SIG-M5 treated with dmso at 0.1 percent for 504 hours (cell line): ENCODE measurements around the gene VAMP5.
"Not testable (repeated sequence)": the region's sequence is repeated elsewhere in the genome, so short reads cannot be mapped to it uniquely, and the experiment has no call there.

ENCODE experiments used
- DNase-seq: peaks from one replicate; lab custom pipeline; 2025; ENCODE audit not compliant: unreplicated experiment; lab: John Stamatoyannopoulos, UW

Gene VAMP5, protein sequence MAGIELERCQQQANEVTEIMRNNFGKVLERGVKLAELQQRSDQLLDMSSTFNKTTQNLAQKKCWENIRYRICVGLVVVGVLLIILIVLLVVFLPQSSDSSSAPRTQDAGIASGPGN

DNA sequence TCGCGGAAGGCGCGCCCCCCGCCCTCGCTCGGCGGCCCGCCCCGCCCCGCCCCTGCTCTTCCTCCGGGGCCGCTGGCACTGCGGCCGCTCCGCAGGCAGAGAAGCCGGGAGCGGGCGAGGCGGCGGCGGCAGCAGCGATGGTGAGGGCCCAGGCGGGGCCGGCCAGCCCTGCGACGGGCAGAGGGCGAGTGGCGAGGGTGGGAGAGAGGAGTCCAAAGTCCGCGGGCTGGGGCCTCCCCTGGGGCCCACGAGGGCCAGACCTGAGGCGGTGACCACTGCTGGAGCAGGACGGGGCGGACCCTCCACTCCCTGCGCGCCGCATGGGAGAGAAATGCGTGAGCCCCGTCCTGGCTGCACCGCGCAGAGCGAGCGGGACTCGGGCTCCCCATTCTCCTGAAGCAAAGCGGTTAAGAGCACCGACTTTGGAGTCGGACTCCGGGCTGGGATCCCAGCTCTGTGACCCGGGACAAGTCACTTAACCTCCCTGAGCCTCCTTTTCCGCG lies at the start of gene VAMP5:
Gene VAMP5, plus strand, starts transcription at position 78 of the 503 bp plus-strand sequence. Its CDS starts 60 bp downstream, at position 138.
- no peak for DNase-seq

DNA sequence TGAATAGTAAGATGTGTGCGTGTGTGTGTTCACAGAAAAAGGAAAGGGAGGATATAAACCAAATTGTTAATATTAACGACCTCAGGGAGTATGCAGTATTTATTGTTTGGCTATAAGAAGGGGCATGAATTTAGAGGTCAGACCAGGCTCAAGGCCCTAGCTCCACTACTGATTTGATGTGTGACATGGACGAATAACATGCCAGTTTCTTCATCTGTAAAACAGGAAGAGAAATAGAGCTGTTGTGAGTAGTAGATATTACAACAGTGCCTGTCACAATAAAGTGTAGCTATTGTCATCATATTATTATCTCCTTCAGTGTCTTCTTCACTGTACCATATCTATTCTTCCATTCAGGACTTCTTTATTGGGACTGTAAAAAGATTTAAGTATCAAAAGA lies 49.4 kb upstream of the VAMP5 start:
- DNase-seq: peak; percentile 78

DNA sequence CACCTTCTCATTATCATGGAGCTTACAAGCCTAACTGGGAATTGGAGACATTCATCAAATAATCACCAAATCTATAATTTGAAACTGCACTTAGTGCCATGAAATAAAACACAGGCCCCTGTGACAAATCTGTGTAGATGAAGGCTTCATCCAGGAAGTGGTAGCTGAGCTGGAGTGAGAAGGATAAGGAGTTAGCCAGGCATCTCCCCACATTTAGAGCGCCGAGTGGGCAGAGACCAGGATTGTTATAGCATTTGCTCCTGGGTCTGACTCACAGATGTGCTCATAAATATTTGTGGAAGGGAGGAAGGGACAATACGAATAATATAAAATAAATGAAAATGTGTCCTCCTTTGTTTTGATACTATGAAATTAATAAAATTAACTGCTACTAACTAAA lies 47.8 kb upstream of the VAMP5 start:
- no peak for DNase-seq

DNA sequence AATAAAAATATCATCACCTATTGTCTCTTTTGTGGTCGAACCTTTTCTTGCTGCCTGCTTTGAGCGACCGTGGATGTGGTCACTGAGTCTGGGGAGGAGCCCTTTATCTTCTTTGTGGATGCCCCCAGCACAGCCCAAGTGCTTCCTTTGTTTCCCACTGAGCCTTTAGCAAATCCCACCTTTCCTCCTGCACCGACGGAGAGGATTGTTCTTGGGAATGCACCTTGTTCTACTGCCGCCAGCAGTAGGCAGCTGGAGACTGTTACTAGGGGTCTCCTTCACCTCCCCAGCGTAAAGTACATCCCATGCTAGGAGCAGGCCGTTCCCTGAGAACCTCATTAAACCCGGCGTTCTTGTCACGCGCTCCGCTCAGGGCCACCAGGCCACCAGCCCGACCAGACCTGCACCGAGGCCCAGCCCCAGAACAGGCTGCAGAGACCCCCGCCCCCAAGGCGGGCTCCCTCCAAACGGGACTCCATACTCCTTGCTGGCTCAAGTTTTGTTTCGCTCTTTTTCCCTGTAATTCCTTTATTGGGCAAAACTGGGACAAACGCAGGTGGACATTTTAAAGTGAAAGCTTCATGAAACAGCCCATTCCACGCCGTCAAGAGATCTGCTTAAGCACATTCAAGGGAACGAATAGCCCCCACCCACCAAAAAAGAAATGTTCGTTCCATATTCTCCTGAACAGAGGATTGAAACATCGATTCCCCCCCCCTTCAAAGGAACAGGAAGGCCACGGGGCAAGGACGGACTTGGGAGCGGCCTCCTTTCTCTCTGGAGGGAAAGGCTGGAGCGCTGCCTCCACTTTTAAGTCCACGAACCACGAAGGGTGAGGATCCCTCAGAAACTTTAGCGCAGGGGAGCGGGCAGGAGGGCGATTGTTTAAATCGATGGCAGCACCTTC lies 46.4 kb upstream of the VAMP5 start:
- peak; percentile 62 for DNase-seq

DNA sequence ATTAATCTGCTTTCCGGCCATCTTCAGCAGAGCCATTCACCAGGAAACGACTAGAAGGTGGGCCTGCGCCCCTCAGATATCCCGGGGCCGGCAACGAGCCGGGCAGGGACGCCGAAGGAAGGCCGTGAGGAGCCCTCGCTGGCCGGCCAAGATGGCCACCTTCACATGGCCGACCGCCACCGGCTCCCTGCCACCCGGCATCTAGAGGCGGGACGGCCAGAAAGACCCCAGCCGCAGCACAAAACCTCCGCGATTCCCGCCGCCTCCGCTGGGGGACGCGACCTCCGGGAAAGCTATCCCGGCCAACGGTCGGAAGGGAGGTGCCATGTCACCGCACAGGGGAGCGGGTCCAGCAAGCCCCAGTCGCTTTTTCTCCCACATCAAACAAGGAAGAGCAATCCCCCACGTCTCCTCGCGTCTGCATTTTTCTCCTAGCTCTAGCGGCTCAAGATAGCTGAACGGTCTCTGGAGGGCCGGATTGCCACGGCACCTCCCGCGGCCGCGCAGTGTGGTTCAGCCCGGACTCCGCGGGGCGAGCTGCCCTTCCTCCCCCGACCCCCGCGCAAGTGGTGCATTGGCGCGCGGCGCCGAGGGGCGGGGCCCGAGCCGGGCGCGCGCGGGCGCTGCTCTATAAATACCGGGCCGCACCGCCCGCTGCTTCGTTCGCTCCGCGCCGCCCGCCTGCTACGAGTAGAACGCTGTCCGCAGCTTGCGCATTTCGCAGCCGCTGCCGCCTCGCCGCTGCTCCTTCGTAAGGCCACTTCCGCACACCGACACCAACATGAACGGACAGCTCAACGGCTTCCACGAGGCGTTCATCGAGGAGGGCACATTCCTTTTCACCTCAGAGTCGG lies 45.5 kb upstream of the VAMP5 start, which contains the start of gene MAT2A:
Gene MAT2A, plus strand, starts transcription at position 662 of the 854 bp plus-strand sequence. Its CDS starts 120 bp downstream, at position 782.
- peak; percentile 93 for DNase-seq

DNA sequence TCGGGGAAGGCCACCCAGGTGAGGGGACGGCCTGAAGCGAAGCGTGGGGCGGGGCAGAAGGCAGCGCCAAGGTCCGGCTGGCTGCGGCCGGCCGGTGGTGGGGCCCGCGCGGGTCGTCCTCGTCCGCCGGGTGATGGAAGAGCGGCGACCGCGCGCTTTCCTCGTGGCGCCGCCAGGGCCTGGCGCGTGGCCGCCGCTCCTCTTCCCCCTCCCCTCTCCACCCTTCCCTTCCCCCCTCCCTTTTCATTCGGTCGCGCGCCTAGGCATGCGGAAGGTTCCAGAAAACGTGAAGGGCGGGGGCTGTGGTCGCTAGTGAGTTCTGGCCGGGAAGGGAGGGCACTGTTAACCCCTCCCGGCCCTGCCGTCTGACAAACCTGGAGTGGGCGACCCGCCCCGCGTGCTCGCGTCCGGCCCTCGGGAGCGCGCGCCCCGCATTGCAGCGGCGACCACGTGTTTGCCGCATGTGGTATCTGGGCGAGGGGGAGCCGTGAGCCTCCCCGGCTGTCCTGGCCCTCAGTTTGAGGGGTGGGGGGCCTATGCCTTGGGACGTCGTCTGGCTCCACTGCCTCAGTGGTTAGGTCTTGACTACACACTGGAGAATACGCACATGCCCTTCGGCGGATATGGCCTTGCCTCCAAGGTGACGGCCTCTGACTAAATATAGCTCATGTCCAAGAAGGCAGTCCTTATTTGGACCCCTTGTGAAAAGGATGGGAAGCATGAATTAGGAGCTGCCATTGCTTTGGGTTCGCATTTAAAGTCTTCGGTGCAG lies 44.7 kb upstream of the VAMP5 start:
- DNase-seq: peak; percentile 63

DNA sequence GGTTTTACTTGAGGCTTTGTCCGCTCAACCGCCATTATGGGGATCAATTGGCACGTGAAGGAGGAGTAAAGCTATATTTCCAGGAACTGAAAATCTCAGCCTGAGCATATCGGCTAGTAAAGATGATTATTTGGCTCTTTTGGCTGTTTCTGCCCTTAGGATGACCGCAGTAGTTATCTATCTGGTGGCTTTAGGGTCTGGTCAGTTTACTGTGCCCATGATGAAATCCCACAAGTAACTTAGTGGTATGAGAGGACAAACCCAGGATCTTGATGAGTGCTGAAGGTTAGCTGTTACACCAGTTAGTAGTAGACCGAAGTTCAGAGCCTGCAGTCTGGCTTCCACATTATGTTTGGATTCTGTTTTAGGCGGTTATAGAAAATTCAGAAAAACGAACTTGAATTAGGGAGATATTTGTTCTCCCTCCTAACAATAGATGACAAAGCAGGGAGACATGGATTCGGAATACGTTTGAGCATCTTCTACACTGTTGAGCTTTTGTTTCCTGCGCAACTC lies 44.0 kb upstream of the VAMP5 start:
- no peak for DNase-seq

DNA sequence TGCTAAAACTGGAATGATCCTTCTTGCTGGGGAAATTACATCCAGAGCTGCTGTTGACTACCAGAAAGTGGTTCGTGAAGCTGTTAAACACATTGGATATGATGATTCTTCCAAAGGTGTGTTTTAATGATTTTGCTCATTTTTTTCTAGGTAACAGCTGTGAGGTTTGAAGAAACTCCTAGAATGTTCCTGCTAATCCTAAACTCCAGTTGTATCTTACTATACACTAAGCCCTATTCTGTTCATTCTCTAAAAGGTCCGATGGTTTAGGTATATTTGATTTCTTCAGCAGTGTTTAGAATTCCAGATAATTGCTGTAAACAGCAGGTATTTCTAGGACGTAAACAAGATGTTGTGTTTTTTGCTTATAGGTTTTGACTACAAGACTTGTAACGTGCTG lies 43.0 kb upstream of the VAMP5 start:
- no peak for DNase-seq

DNA sequence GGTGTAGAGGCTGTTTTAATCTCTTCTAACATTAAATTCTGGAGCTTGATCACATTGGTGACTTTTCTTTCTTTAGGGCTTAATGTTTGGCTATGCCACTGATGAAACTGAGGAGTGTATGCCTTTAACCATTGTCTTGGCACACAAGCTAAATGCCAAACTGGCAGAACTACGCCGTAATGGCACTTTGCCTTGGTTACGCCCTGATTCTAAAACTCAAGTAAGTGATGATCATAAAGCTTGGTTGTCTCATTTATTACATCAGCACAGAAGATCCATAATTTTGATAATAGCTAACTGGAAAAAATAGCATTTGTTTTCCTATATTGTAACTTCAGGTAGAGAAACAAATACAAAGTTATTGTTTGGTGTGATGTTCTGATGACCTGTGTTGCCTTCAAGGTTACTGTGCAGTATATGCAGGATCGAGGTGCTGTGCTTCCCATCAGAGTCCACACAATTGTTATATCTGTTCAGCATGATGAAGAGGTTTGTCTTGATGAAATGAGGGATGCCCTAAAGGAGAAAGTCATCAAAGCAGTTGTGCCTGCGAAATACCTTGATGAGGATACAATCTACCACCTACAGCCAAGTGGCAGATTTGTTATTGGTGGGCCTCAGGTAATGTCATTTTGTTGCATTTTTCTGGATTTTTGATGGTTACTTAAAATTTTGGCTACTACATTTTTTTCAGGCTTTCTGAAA lies 42.3 kb upstream of the VAMP5 start:
- DNase-seq: no peak

DNA sequence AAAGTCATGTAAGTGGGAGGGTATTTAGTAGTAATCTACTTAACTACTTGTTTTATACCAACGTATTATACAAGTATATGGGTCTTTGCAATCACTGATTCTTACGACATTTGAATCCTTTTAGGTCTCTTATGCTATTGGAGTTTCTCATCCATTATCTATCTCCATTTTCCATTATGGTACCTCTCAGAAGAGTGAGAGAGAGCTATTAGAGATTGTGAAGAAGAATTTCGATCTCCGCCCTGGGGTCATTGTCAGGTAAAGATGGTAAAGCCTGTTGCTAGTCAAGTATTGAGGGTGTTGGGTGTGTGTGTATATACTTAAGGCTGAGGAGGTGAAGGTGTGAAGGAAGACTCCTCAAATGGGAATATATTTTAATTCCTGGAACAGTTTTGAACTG lies 41.5 kb upstream of the VAMP5 start:
- no peak for DNase-seq

DNA sequence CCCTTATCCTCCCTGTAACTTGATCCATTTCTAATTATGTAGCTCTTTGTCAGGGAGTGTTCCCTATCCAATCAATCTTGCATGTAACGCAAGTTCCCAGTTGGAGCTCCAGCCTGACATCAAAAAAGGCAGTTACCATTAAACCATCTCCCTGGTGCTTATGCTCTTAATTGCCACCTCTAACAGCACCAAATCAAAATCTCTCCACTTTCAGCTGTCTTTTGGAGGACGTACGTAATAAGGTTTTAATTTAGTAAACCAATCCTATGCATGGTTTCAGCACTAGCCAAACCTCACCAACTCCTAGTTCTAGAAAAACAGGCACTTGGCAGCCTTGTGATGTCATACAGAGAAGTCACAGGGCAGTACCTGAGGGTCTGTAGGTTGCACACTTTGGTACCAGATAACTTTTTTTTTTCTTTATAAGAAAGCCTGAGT lies 40.0 kb upstream of the VAMP5 start:
- DNase-seq: not testable (repeated sequence)

DNA sequence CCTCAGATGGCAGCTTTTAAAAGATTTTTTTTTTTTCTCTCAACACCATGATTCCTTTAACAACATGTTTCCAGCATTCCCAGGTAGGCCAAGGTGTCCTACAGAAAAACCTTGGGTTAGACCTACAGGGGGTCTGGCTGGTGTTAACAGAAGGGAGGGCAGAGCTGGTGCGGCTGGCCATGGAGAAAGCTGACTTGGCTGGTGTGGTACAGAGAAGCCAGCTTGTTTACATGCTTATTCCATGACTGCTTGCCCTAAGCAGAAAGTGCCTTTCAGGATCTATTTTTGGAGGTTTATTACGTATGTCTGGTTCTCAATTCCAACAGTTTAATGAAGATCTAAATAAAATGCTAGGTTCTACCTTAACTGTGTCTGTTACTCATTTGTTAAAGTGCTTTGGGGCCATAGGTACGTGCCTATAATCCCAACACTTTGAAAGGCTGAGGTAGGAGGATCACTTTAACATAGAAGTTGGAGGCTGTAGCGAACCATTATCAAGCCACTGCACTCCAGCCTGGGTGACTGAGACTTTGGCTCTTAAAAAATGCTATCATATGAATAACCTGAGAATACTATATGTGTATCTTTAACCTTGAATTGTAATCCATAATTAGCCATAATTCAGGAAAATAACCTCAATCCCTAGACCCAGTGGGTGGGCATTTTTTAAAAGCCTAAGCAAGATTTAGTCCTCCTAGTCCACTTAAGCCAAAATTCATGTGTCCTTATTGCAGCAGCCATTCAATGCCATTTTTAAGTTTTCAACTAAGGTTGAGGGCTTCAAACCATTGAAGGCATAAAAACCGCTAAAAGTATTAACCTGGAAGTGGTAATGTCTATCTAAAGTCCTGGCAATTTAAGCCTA lies 39.1 kb upstream of the VAMP5 start:
- DNase-seq: not testable (repeated sequence)

DNA sequence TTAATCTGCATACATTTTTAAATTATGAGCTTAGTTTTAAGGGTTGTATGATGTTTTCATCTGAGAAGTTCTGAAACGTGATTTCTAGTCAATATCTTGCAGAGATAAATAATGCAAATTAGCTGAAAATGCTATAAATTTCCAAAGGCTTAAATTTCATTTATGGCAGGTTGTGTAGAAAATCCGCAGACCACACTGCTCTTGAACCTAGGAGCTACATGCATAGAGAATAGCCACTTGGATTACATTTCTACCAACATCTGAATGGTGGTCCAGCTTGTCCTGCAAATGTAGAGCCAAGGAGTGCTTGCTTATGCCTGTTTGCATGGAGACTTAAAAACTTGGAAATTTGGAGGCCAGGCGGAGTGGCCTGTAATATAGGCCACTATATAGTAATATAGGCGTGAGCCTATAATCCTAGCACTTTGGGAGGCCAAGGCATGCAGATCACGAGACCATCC lies 38.4 kb upstream of the VAMP5 start:
- DNase-seq: no peak

DNA sequence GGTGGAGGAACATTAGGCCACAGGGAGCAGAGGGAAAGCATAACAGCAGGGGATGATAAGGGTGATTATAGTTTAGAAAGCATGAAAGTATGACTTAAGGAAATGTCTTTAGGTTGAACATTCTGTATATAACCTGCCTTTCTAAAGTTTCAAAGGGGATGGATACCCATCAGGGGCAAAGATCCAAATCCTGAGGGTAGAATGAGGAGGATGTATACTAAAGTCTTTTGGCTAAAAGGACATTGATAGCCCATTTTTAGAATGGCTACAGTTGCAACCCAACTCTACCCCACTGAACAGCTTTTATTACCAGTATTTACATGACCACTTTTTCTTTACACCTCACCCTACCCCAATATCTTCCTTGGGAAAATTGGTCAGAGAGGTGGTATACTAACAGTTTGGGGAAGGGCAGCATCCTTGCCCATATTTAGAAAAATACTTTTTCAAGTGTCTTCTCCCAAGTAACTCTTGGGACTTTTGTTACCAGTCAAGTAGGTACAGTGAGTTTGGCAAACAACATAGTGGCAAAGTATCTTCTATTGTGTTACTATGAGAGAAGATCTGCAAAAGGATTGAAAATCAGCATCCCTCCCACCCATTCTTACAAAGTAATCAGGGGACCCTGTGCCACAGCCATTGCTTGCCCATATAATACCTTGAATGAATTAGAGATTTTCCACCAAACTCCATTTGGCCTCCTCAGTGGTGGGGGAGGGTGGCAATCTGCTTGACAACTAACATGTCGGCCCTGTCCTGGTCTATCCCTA lies 37.0 kb upstream of the VAMP5 start:
- no peak for DNase-seq

DNA sequence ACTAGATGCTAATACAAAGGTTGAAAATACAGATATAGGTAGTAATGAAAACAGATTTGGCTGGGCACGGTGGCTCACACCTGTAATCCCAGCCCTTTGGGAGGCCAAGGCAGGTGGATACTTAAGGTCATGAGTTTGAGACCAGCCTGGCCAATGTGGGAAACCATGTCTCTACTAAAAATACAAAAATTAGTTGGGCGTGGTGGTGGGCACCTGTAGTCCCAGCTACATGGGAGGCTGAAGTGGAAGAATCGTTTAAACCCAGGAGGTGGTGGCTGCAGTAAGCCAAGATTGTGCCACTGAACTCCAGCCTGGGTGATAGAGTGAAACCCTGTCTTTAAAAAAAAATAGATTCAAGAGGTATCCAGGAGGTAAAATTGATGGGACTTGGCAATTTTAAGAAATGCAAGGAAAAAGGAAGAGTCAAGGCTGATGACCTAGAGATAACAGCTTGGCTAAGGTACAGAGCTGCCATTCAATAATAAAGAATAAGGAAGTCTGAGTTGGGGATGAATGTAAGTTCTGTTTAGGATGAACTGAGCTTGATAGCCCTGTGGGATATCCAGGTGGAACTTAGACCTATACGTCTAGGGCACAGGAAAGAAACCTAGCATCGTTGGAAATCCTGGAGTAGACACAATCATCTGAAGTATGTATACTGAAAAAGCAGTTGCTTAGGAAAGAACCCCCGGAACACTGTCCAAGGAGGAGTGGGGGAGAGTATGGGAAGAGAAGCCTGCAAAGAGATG lies 36.2 kb upstream of the VAMP5 start:
- DNase-seq: no peak

DNA sequence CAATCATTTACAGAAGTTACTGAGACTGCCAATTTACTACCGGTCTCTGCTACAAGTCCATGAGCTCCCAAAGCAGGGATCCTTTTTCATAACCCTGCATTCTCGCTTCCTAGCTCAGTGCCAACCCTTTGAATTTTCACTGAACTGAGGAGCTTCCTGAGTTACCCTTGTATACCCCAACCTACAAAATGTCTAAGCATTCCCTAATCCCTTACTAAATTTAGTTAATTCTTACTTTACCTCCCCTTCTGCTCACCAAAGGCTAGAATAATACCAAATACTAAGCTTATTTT lies 35.7 kb upstream of the VAMP5 start:
- DNase-seq: no peak

DNA sequence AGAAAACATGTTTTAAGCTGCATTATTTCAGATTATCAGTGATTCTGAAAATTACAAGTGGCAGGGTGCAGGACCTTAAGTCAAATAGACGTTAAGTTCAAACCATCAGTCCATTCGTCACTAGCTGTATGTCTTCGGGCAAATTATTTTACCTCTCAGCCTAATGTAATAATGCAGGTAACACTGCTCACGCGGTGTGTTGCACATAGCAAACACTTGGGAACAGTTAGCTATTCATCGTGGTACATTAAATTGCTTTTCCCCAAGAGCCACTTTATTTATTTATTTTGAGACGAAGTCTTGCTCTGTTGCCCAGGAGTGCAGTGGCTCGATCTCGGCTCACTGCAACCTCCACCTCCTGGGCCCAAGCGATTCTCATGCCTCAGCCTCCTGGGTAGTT lies 35.1 kb upstream of the VAMP5 start:
- no peak for DNase-seq
